Liver (tissue), 9 donors: ENCODE results near the gene RB1. TPM values are rescaled to one million over a fixed set of nuclear protein-coding genes. Genes with fewer than 3 reads are reported as not detected.

Experiments used
- DNase-seq: peaks from one replicate; pipeline ENCODE4 v3.0.0-alpha.2; 2017; ENCODE audit warnings: low spot score
- H3K27ac ChIP-seq, 2 donors: one replicate each; pipeline ENCODE4 v1.7.0; 2013; ENCODE audit warnings: inconsistent platforms in 2 of 2, low read length in 2 of 2, control low read depth in 1 of 2, low read depth in 1 of 2, mild to moderate bottlenecking in 1 of 2
- H3K27me3 ChIP-seq, 4 donors: one replicate each; pipeline versions ENCODE4 v1.6.1 to v1.7.0; 2013; ENCODE audit warnings: low read length in 3 of 4, inconsistent platforms in 1 of 4, mild to moderate bottlenecking in 1 of 4, moderate library complexity in 1 of 4; ENCODE audit not compliant: control insufficient read depth in 4 of 4, insufficient read depth in 4 of 4
- H3K36me3 ChIP-seq, 4 donors: one replicate each; pipeline versions ENCODE4 v1.6.1 to v1.7.0; 2013; ENCODE audit warnings: low read length in 3 of 4, mild to moderate bottlenecking in 3 of 4, low read depth in 1 of 4, moderate library complexity in 1 of 4; ENCODE audit not compliant: control insufficient read depth in 4 of 4, insufficient read depth in 3 of 4
- H3K4me1 ChIP-seq, 4 donors: one replicate each; pipeline versions ENCODE4 v1.6.1 to v1.7.0; 2013; ENCODE audit warnings: low read length in 3 of 4, mild to moderate bottlenecking in 3 of 4, moderate library complexity in 1 of 4; ENCODE audit not compliant: control insufficient read depth in 4 of 4, insufficient read depth in 4 of 4
- H3K4me3 ChIP-seq, 3 donors: one replicate each; pipeline versions ENCODE4 v1.6.1 to v1.7.0; 2013; ENCODE audit warnings: low read length in 3 of 3, control low read depth in 1 of 3, low read depth in 1 of 3, mild to moderate bottlenecking in 1 of 3
- H3K9ac ChIP-seq, 2 donors: one replicate each; pipeline ENCODE4 v1.7.0; 2013; ENCODE audit warnings: low read length in 2 of 2, mild to moderate bottlenecking in 2 of 2, moderate library complexity in 2 of 2, control low read depth in 1 of 2, low read depth in 1 of 2
- H3K9me3 ChIP-seq, 4 donors: one replicate each; pipeline versions ENCODE4 v1.6.1 to v1.7.0; 2013; ENCODE audit warnings: low read length in 3 of 4; ENCODE audit not compliant: control insufficient read depth in 4 of 4
- ATF3 ChIP-seq: IDR thresholded peaks from 2 replicates; pipeline ENCODE4 v1.6.1; 2016; ENCODE audit warnings: antibody characterized with exemption
- EGR1 ChIP-seq, 2 donors: IDR thresholded peaks; 2 replicates each; pipeline ENCODE4 v1.6.1; 2016 to 2018; ENCODE audit warnings: antibody characterized with exemption in 2 of 2, low read depth in 2 of 2
- FOXA1 ChIP-seq: IDR thresholded peaks from 2 replicates; pipeline ENCODE4 v1.6.1; 2016; ENCODE audit warnings: antibody characterized with exemption
- FOXA2 ChIP-seq: IDR thresholded peaks from 2 replicates; pipeline ENCODE4 v1.6.1; 2016; ENCODE audit warnings: antibody characterized with exemption
- GABPA ChIP-seq, 2 donors: IDR thresholded peaks in 1 of 2; conservative IDR thresholded peaks in 1 of 2; 2 replicates each; pipeline ENCODE4 v1.6.1; 2016; ENCODE audit warnings: antibody characterized with exemption in 2 of 2, mild to moderate bottlenecking in 1 of 2, moderate library complexity in 1 of 2
- HNF4A ChIP-seq, 2 donors: conservative IDR thresholded peaks; 2 replicates each; pipeline ENCODE4 v1.6.1; 2016; ENCODE audit warnings: antibody characterized with exemption in 2 of 2, mild to moderate bottlenecking in 2 of 2
- HNF4G ChIP-seq: IDR thresholded peaks from 2 replicates; pipeline ENCODE4 v1.6.1; 2016; ENCODE audit warnings: antibody characterized with exemption
- JUND ChIP-seq, 2 donors: IDR thresholded peaks; 2 replicates each; pipeline ENCODE4 v1.6.1; 2016; ENCODE audit warnings: antibody characterized with exemption in 2 of 2
- MAX ChIP-seq: IDR thresholded peaks from 2 replicates; pipeline ENCODE4 v1.6.1; 2016; ENCODE audit warnings: antibody characterized with exemption
- NR2F2 ChIP-seq: IDR thresholded peaks from 2 replicates; pipeline ENCODE4 v1.6.1; 2016; ENCODE audit warnings: antibody characterized with exemption
- RAD21 ChIP-seq, 2 donors: IDR thresholded peaks; 2 replicates each; pipeline ENCODE4 v1.6.1; 2016; ENCODE audit warnings: antibody characterized with exemption in 2 of 2, mild to moderate bottlenecking in 2 of 2
- RXRA ChIP-seq, 2 donors: IDR thresholded peaks; 2 replicates each; pipeline ENCODE4 v1.6.1; 2017 to 2018; ENCODE audit warnings: antibody characterized with exemption in 2 of 2, mild to moderate bottlenecking in 1 of 2
- SP1 ChIP-seq: IDR thresholded peaks from 2 replicates; pipeline ENCODE4 v1.6.1; 2018; ENCODE audit warnings: antibody characterized with exemption, mild to moderate bottlenecking
- TAF1 ChIP-seq: conservative IDR thresholded peaks from 2 replicates; pipeline ENCODE4 v1.6.1; 2016; ENCODE audit warnings: antibody characterized with exemption, mild to moderate bottlenecking
- YY1 ChIP-seq: IDR thresholded peaks from 2 replicates; pipeline ENCODE4 v1.6.1; 2016; ENCODE audit warnings: antibody characterized with exemption, mild to moderate bottlenecking
- ZBTB33 ChIP-seq: IDR thresholded peaks from 2 replicates; pipeline ENCODE4 v1.6.1; 2016; ENCODE audit warnings: antibody characterized with exemption
- WGBS: extraction: QIAGEN DNeasy Blood & Tissue Kit; methylation state at CpG from one replicate; pipeline ENCODE4 v1.1.7; 2013; 5-methylcytosine and 5-hydroxymethylcytosine counted together
- polyA plus RNA-seq, 2 donors: library from polyadenylated mRNA; stranded (reverse) in 1 of 2; unstranded in 1 of 2; fragments of 200-250 nt in 1 of 2; fragments of >200 nt in 1 of 2; fragmentation: Nextera tagmentation in 1 of 2; extraction: Ambion mirVana in 1 of 2; gene quantifications; one replicate each; pipeline versions ENCODE4 v1.2.1 to v1.2.3, GENCODE V29; 2013 to 2015
- total RNA-seq, 2 donors: library from RNA; depleted of rRNA; stranded (reverse); fragments of >200 nt; gene quantifications; one replicate each; pipeline ENCODE4 v1.2.3, GENCODE V29; 2014
- TF ChIP-seq, protein P1 (sequence below): IDR thresholded peaks from 2 replicates; pipeline ENCODE4 v1.6.1; 2016; ENCODE audit warnings: antibody characterized with exemption, mild to moderate bottlenecking
- TF ChIP-seq, protein P2 (sequence below): fragments of 150-350 bp; IDR thresholded peaks from 2 replicates; pipeline ENCODE4 v1.5.1; 2017; ENCODE audit warnings: improper control_type of control experiment, low read depth, low read length; ENCODE audit not compliant: missing input control
- donor health status: healthy.
- donor health status: healthy.
- donor health status: healthy.
- donor health status: healthy.
- donor health status: healthy.

The RB1 gene
- total and polyA plus RNA-seq, 4 donors: 6.6 to 30.6 (median 8.9) TPM

DNA sequence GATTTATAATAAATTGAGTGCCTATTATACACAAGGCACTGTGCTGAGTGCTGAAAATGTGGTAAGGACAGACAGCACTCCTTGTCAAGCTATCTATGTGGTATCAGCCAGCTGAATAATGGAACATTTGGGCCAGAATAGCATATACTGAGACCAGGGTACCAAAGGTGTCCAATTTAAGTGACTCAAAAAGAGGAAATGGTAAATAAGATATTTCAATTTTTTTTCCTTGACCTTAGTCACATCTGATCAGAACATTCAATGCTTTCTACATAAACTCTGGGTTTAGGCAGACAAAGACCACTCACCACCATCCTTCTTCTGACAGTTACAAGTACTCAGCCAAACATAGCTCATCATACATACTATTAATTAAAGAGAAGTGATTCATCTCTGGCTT is 186.1 kb downstream of the RB1 start:
- Histone ChIP-seq H3K27me3 (no peaks in the 10 kb centered on the region), H3K27ac (no peak overlapping the region), H3K9me3 (no peaks in the 10 kb centered on the region), H3K36me3 (no peaks in the 10 kb centered on the region), H3K9ac (no peak overlapping the region), H3K4me1 (peaks cover 4 to 11% (median 9%) of the 10 kb centered on the region in 4 donors), H3K4me3 (no peak overlapping the region)
- DNase-seq: no peak
- TF ChIP-seq, protein P1, sequence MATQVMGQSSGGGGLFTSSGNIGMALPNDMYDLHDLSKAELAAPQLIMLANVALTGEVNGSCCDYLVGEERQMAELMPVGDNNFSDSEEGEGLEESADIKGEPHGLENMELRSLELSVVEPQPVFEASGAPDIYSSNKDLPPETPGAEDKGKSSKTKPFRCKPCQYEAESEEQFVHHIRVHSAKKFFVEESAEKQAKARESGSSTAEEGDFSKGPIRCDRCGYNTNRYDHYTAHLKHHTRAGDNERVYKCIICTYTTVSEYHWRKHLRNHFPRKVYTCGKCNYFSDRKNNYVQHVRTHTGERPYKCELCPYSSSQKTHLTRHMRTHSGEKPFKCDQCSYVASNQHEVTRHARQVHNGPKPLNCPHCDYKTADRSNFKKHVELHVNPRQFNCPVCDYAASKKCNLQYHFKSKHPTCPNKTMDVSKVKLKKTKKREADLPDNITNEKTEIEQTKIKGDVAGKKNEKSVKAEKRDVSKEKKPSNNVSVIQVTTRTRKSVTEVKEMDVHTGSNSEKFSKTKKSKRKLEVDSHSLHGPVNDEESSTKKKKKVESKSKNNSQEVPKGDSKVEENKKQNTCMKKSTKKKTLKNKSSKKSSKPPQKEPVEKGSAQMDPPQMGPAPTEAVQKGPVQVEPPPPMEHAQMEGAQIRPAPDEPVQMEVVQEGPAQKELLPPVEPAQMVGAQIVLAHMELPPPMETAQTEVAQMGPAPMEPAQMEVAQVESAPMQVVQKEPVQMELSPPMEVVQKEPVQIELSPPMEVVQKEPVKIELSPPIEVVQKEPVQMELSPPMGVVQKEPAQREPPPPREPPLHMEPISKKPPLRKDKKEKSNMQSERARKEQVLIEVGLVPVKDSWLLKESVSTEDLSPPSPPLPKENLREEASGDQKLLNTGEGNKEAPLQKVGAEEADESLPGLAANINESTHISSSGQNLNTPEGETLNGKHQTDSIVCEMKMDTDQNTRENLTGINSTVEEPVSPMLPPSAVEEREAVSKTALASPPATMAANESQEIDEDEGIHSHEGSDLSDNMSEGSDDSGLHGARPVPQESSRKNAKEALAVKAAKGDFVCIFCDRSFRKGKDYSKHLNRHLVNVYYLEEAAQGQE: no peak
- TF ChIP-seq NR2F2 (no peak), FOXA2 (no peak), GABPA (IDR thresholded peaks at IDR 0.05 in 1 of 2, conservative IDR thresholded peaks at IDR 0.05 in 1 of 2) (no peak)

GRCh38 chr13:48490241-48490640 is 186.7 kb downstream of the RB1 start:
- H3K27ac ChIP-seq: no peak overlapping the region
- DNase-seq: no peak
- H3K9ac ChIP-seq: no peak overlapping the region
- TF ChIP-seq NR2F2 (no peak), RAD21 (IDR thresholded peaks at IDR 0.05) (no peak), JUND (IDR thresholded peaks at IDR 0.05) (no peak), ZBTB33 (no peak), GABPA (IDR thresholded peaks at IDR 0.05 in 1 of 2, conservative IDR thresholded peaks at IDR 0.05 in 1 of 2) (no peak), TAF1 (no peak), HNF4A (conservative IDR thresholded peaks at IDR 0.05) (no peak), MAX (no peak), FOXA1 (no peak), SP1 (no peak), YY1 (no peak), EGR1 (IDR thresholded peaks at IDR 0.05; ENCODE audit: low read depth in 2 of 2) (no peak), HNF4G (no peak), FOXA2 (no peak), RXRA (IDR thresholded peaks at IDR 0.05) (no peak), ATF3 (no peak)
- TF ChIP-seq, protein P1: no peak
- TF ChIP-seq, protein P2, sequence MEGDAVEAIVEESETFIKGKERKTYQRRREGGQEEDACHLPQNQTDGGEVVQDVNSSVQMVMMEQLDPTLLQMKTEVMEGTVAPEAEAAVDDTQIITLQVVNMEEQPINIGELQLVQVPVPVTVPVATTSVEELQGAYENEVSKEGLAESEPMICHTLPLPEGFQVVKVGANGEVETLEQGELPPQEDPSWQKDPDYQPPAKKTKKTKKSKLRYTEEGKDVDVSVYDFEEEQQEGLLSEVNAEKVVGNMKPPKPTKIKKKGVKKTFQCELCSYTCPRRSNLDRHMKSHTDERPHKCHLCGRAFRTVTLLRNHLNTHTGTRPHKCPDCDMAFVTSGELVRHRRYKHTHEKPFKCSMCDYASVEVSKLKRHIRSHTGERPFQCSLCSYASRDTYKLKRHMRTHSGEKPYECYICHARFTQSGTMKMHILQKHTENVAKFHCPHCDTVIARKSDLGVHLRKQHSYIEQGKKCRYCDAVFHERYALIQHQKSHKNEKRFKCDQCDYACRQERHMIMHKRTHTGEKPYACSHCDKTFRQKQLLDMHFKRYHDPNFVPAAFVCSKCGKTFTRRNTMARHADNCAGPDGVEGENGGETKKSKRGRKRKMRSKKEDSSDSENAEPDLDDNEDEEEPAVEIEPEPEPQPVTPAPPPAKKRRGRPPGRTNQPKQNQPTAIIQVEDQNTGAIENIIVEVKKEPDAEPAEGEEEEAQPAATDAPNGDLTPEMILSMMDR: no peak
- H3K4me3 ChIP-seq: no peak overlapping the region
- no peaks in the 10 kb centered on the region for H3K27me3 ChIP-seq
- peaks cover 4 to 11% (median 9%) of the 10 kb centered on the region in 4 donors for H3K4me1 ChIP-seq
- 94% methylated on average over 3 of the region's 3 CpGs for WGBS
- H3K9me3 ChIP-seq: no peaks in the 10 kb centered on the region
- H3K36me3 ChIP-seq: no peaks in the 10 kb centered on the region
